ENCODE data around the gene KLHL22. TPM values are rescaled to one million over a fixed set of nuclear protein-coding genes. Genes with fewer than 3 reads are reported as not detected.

The KLHL22 gene
- total and polyA plus RNA-seq, 2 of the 8 experiments (the other 6 are each of a cell fraction or from before 2014, with no cell fraction given): 9.4 to 16.2 TPM

- Histone ChIP-seq H2BK5ac (ENCODE audit: low read depth, low read length) (no peak overlapping the region), H3K9me3 (ENCODE audit: insufficient read depth in 2 of 2, low read depth in 1 of 2, low read length in 1 of 2) (peaks cover 0 to 3% of the 10 kb centered on the region in 2 experiments; a peak in 1 of 4 replicates), H3K23ac (ENCODE audit: insufficient read length) (no peak overlapping the region), H3K18ac (ENCODE audit: extremely low read depth, low read length) (no peak overlapping the region), H2BK120ac (replicated peaks; ENCODE audit: low read depth, low read length) (no peak overlapping the region), H3K27me3 (replicated peaks in 1 of 4; ENCODE audit: control insufficient read depth in 3 of 4, extremely low read depth in 1 of 4, insufficient read depth in 3 of 4, low read length in 3 of 4) (no peaks in the 10 kb centered on the region), H3K56ac (replicated peaks; ENCODE audit: insufficient read length, low read depth, low read length) (no peak overlapping the region), H2AK5ac (ENCODE audit: low read depth, low read length) (no peak overlapping the region), H4K5ac (ENCODE audit: insufficient read length, low read depth, low read length) (no peak overlapping the region), H2BK15ac (ENCODE audit: low read length) (no peak overlapping the region), H4K91ac (replicated peaks; ENCODE audit: insufficient read length, low read length) (no peak overlapping the region), H3K4me2 (ENCODE audit: insufficient read depth in 1 of 2, low read depth in 2 of 2, low read length in 2 of 2) (no peak overlapping the region), H3K9ac (replicated peaks in 1 of 4; ENCODE audit: extremely low read depth in 1 of 4, low read depth in 3 of 4, low read length in 3 of 4) (no peak overlapping the region; a peak in 1 of 7 replicates), H3K36me3 (ENCODE audit: control insufficient read depth in 2 of 4, insufficient read depth in 4 of 4, low read length in 3 of 4) (no peaks in the 10 kb centered on the region), H4K20me1 (replicated peaks in 1 of 2; ENCODE audit: control insufficient read depth in 1 of 2, insufficient read depth in 2 of 2, low read length in 2 of 2) (no peaks in the 10 kb centered on the region), H2BK12ac (ENCODE audit: low read depth, low read length) (no peak overlapping the region), H2BK20ac (ENCODE audit: low read length) (no peak overlapping the region), H3K14ac (ENCODE audit: insufficient read length) (no peak overlapping the region), H3K79me2 (ENCODE audit: control insufficient read depth in 1 of 2, insufficient read depth in 2 of 2, low read length in 2 of 2) (no peaks in the 10 kb centered on the region), H3K4ac (replicated peaks; ENCODE audit: insufficient read length, low read depth, low read length) (no peak overlapping the region), H4K8ac (ENCODE audit: extremely low read depth, insufficient read depth, low read length) (no peak overlapping the region; the same call in 1 of the 2 replicates), H3K79me1 (ENCODE audit: low read depth, low read length) (no peaks in the 10 kb centered on the region), H3K23me2 (ENCODE audit: low read depth, low read length) (no peaks in the 10 kb centered on the region; the same call in 1 of the 2 replicates), H2AFZ (ENCODE audit: low read length) (no peak overlapping the region), H3K4me1 (replicated peaks in 1 of 4; ENCODE audit: control insufficient read depth in 3 of 4, insufficient read depth in 4 of 4, low read length in 3 of 4) (no peaks in the 10 kb centered on the region), H3K27ac (ENCODE audit: low read depth, low read length) (no peak overlapping the region), H3K4me3 (ENCODE audit: extremely low read depth in 1 of 4, insufficient read depth in 2 of 4, low read depth in 3 of 4, low read length in 4 of 4) (no peak overlapping the region)
- ChIA-PET POLR2A (ENCODE audit: partially characterized antibody) (no interaction called here), CTCF (ENCODE audit: partially characterized antibody) (interaction anchor here (1.1 to 1.7 kb wide), 4 partner anchors 10 to 91 kb away, joined by 4 to 5 read pairs (median 4); no protein-coding TSS in a partner anchor)
- no peak for DNase-seq (ENCODE audit: low read depth in 1 of 2, low spot score in 2 of 2)
- no peak for FAIRE-seq
- 88% methylated on average over 11 of the region's 11 CpGs; no CpG with 5 or more reads in 1 of the 2 experiments for WGBS, 2 experiments (ENCODE audit: extremely low coverage in 1 of 2, insufficient coverage in 1 of 2, insufficient read length in 1 of 2, insufficient replicate concordance in 2 of 2, low coverage in 1 of 2, low lambda C conversion rate in 2 of 2, missing lambda C conversion rate in 1 of 2)
- no peak for TF ChIP-seq YY1 (IDR thresholded peaks at IDR 0.05; ENCODE audit: low read depth, low read length)
- no peak for TF ChIP-seq CREB1 (IDR thresholded peaks at IDR 0.05)
- TF ChIP-seq KDM4A (IDR thresholded peaks at IDR 0.05; ENCODE audit: low read depth, low read length, severe bottlenecking): no peak
Observed at GRCh38 chr22:20472629-20473442, 22.8 kb downstream of the KLHL22 start.

All from H1 (cell line).